HG03097 (cell line): ENCODE data around the gene RFX3.

Source experiments
- ATAC-seq: cut with Tn5 transposase; IDR thresholded peaks from one replicate; pipeline ENCODE4 v1.9.1; 2021; ENCODE audit not compliant: unreplicated experiment, low FRiP score

The RFX3 gene

GRCh38 chr9:3525836-3526164 lies at the start of gene RFX3:
Gene RFX3, minus strand, starts transcription at chr9:3526001. Its CDS starts 130,413 bp downstream, at chr9:3395588.
- ATAC-seq: peak; percentile 41

GRCh38 chr9:3571500-3571899 lies 45.7 kb upstream of the RFX3 start:
- no peak for ATAC-seq

GRCh38 chr9:3569529-3569928 lies 43.7 kb upstream of the RFX3 start:
- ATAC-seq: no peak

GRCh38 chr9:3567988-3568387 lies 42.2 kb upstream of the RFX3 start:
- ATAC-seq: no peak

- no peak for ATAC-seq
These were observed 27.4 kb upstream of the RFX3 start for GRCh38 chr9:3553076-3553765.

GRCh38 chr9:3549225-3549624 lies 23.4 kb upstream of the RFX3 start:
- ATAC-seq: no peak

- no peak for ATAC-seq
These were observed 22.8 kb upstream of the RFX3 start for GRCh38 chr9:3548648-3549047.

GRCh38 chr9:3541206-3541605 lies 15.4 kb upstream of the RFX3 start:
- no peak for ATAC-seq

- ATAC-seq: no peak
These were observed 9.0 kb upstream of the RFX3 start for GRCh38 chr9:3534614-3535404.

- ATAC-seq: no peak
These were observed 6.4 kb upstream of the RFX3 start for GRCh38 chr9:3532158-3532557.

- ATAC-seq: no peak
These were observed 2.6 kb upstream of the RFX3 start for GRCh38 chr9:3528451-3528850.

GRCh38 chr9:3526997-3527940 lies 1.5 kb upstream of the RFX3 start:
- no peak for ATAC-seq

GRCh38 chr9:3526165-3526996 lies 580 bp upstream of the RFX3 start:
- ATAC-seq: peak; percentile 47

- peak; percentile 1 for ATAC-seq
These were observed 535 bp downstream of the RFX3 start for GRCh38 chr9:3525096-3525835.

- no peak for ATAC-seq
These were observed 3.8 kb downstream of the RFX3 start for GRCh38 chr9:3521966-3522365.

- no peak for ATAC-seq
These were observed 5.2 kb downstream of the RFX3 start for GRCh38 chr9:3520564-3520963.

GRCh38 chr9:3517377-3518048 lies 8.3 kb downstream of the RFX3 start:
- ATAC-seq: no peak

- no peak for ATAC-seq
These were observed 9.0 kb downstream of the RFX3 start for GRCh38 chr9:3516667-3517330.

- ATAC-seq: no peak
These were observed 10.4 kb downstream of the RFX3 start for GRCh38 chr9:3515405-3515804.
